Mesenchymal stem cell (in vitro differentiated cells and primary cell): Measurements from ENCODE around the gene HGS.

Experiments
- DNase-seq: peaks from one replicate; pipeline ENCODE4 v3.0.0-alpha.2; 2013
- H2AFZ ChIP-seq: one replicate; pipeline ENCODE4 v1.6.1; 2013; ENCODE audit warnings: low read depth, mild to moderate bottlenecking, control low read depth, inconsistent platforms, low read length, moderate library complexity
- H2AK5ac ChIP-seq: 2 replicates; pipeline ENCODE4 v1.6.1; 2013; ENCODE audit warnings: low read length, moderate library complexity, mild to moderate bottlenecking, inconsistent platforms; ENCODE audit not compliant: severe bottlenecking
- H2BK120ac ChIP-seq: one replicate; pipeline ENCODE4 v1.6.1; 2013; ENCODE audit warnings: low read depth, mild to moderate bottlenecking, inconsistent platforms, low read length, moderate library complexity
- H2BK12ac ChIP-seq, 2 experiments: one replicate each; pipeline ENCODE4 v1.6.1; 2013; ENCODE audit warnings: inconsistent platforms in 2 of 2, low read length in 2 of 2, mild to moderate bottlenecking in 2 of 2, moderate library complexity in 2 of 2, control low read depth in 1 of 2
- H2BK15ac ChIP-seq: one replicate; pipeline ENCODE4 v1.6.1; 2013; ENCODE audit warnings: mild to moderate bottlenecking, low read depth, inconsistent platforms; ENCODE audit not compliant: poor library complexity, severe bottlenecking
- H2BK5ac ChIP-seq: 2 replicates; pipeline ENCODE4 v1.6.1; 2013; ENCODE audit warnings: low read depth, mild to moderate bottlenecking, low read length, control low read depth, inconsistent platforms; ENCODE audit not compliant: poor library complexity, severe bottlenecking
- H3K14ac ChIP-seq, 2 experiments: one replicate each; pipeline ENCODE4 v1.6.1; 2013; ENCODE audit warnings: inconsistent platforms in 2 of 2, low read length in 2 of 2, control low read depth in 1 of 2, mild to moderate bottlenecking in 1 of 2, moderate library complexity in 1 of 2
- H3K18ac ChIP-seq, 2 experiments: one replicate each; pipeline ENCODE4 v1.6.1; 2013; ENCODE audit warnings: inconsistent platforms in 2 of 2, low read length in 2 of 2, control low read depth in 1 of 2, low read depth in 1 of 2, mild to moderate bottlenecking in 1 of 2
- H3K23ac ChIP-seq, 2 experiments: one replicate each; pipeline ENCODE4 v1.6.1; 2013; ENCODE audit warnings: inconsistent platforms in 2 of 2, low read length in 2 of 2, mild to moderate bottlenecking in 2 of 2, moderate library complexity in 2 of 2, control low read depth in 1 of 2
- H3K27ac ChIP-seq: 2 replicates; pipeline ENCODE4 v1.5.1; 2013; ENCODE audit warnings: mild to moderate bottlenecking, moderate library complexity, low read length, control low read depth, inconsistent platforms; ENCODE audit not compliant: poor library complexity, severe bottlenecking
- H3K27me3 ChIP-seq, 2 experiments: 2 replicates each; pipeline versions ENCODE4 v1.6.1 to v1.7.0; 2013; ENCODE audit warnings: low read length in 2 of 2, mild to moderate bottlenecking in 2 of 2, moderate library complexity in 2 of 2, control low read depth in 1 of 2, inconsistent platforms in 1 of 2; ENCODE audit not compliant: control insufficient read depth in 1 of 2, insufficient read depth in 1 of 2
- H3K36me3 ChIP-seq, 2 experiments: 2 replicates each; pipeline versions ENCODE4 v1.6.1 to v1.7.0; 2013; ENCODE audit warnings: low read length in 2 of 2, control low read depth in 1 of 2, inconsistent platforms in 1 of 2, low read depth in 1 of 2, mild to moderate bottlenecking in 1 of 2; ENCODE audit not compliant: insufficient read depth in 2 of 2, control insufficient read depth in 1 of 2
- H3K4ac ChIP-seq, 2 experiments: one replicate each; pipeline ENCODE4 v1.6.1; 2013; ENCODE audit warnings: inconsistent platforms in 2 of 2, low read length in 2 of 2, mild to moderate bottlenecking in 2 of 2, moderate library complexity in 2 of 2, control low read depth in 1 of 2, low read depth in 1 of 2
- H3K4me1 ChIP-seq: 2 replicates; pipeline ENCODE4 v1.6.1; 2013; ENCODE audit warnings: low read depth, low read length, control low read depth; ENCODE audit not compliant: control insufficient read depth, insufficient read depth
- H3K4me2 ChIP-seq: 2 replicates; pipeline ENCODE4 v1.6.1; 2013; ENCODE audit warnings: low read length, mild to moderate bottlenecking, inconsistent platforms; ENCODE audit not compliant: poor library complexity, severe bottlenecking
- H3K4me3 ChIP-seq, 2 experiments: 2 replicates each; pipeline versions ENCODE4 v1.5.1 to v1.7.0; 2013; ENCODE audit warnings: low read length in 2 of 2, mild to moderate bottlenecking in 2 of 2, control low read depth in 1 of 2, low read depth in 1 of 2; ENCODE audit not compliant: insufficient read depth in 1 of 2
- H3K79me1 ChIP-seq: replicated peaks from 2 replicates; pipeline ENCODE4 v1.6.1; 2013; ENCODE audit warnings: mild to moderate bottlenecking, control low read depth, low read length, inconsistent platforms; ENCODE audit not compliant: poor library complexity, severe bottlenecking
- H3K9ac ChIP-seq: 2 replicates; pipeline ENCODE4 v1.7.0; 2013; ENCODE audit warnings: mild to moderate bottlenecking, low read length, moderate library complexity
- H3K9me3 ChIP-seq: 2 replicates; pipeline ENCODE4 v1.7.0; 2013; ENCODE audit warnings: mild to moderate bottlenecking, low read length; ENCODE audit not compliant: control insufficient read depth
- H4K8ac ChIP-seq: one replicate; pipeline ENCODE4 v1.6.1; 2013; ENCODE audit warnings: inconsistent platforms, mild to moderate bottlenecking, low read length, moderate library complexity
- H4K91ac ChIP-seq: one replicate; pipeline ENCODE4 v1.6.1; 2013; ENCODE audit warnings: mild to moderate bottlenecking, low read length, inconsistent platforms
- WGBS: methylation state at CpG from one replicate; pipeline ENCODE4 v1.1.7; 2013; ENCODE audit warnings: mixed read lengths; 5-methylcytosine and 5-hydroxymethylcytosine counted together

The HGS gene

GRCh38 chr17:81717766-81718089 lies 33.9 kb downstream of the HGS start:
- Histone ChIP-seq H4K91ac (no peak overlapping the region), H3K14ac (no peak overlapping the region), H3K4ac (no peak overlapping the region)

GRCh38 chr17:81719410-81720266 lies 35.8 kb downstream of the HGS start:
- no peak overlapping the region for H3K23ac ChIP-seq
- no peak overlapping the region for H2BK12ac ChIP-seq
- H3K9ac ChIP-seq = no peak overlapping the region
- no peak overlapping the region for H2AK5ac ChIP-seq
- H2AFZ ChIP-seq = no peak overlapping the region
- H3K14ac ChIP-seq = no peak overlapping the region
- H3K4me1 ChIP-seq = peaks cover 10% of the 10 kb centered on the region
- H3K18ac ChIP-seq = no peak overlapping the region
- no peak overlapping the region for H2BK5ac ChIP-seq
- 93% methylated on average over 33 of the region's 33 CpGs for WGBS
- H3K4me2 ChIP-seq = no peak overlapping the region
- peaks cover 0 to 54% of the 10 kb centered on the region in 2 experiments for H3K36me3 ChIP-seq
- no peak overlapping the region for H3K4ac ChIP-seq
- H3K9me3 ChIP-seq = no peaks in the 10 kb centered on the region
- no peak overlapping the region for H3K4me3 ChIP-seq
- no peak for DNase-seq
- no peak overlapping the region for H4K8ac ChIP-seq
- no peak overlapping the region for H2BK120ac ChIP-seq
- H4K91ac ChIP-seq = no peak overlapping the region
- H2BK15ac ChIP-seq = no peak overlapping the region
- H3K79me1 ChIP-seq = peaks cover 4% of the 10 kb centered on the region
- no peaks in the 10 kb centered on the region for H3K27me3 ChIP-seq
- H3K27ac ChIP-seq = no peak overlapping the region

More at GRCh38 chr17:81717766-81718089, 33.9 kb downstream of the HGS start:
- H3K4me2 ChIP-seq = no peak overlapping the region
- H2BK120ac ChIP-seq = no peak overlapping the region
- no peak overlapping the region for H2BK12ac ChIP-seq
- peaks cover 0 to 56% of the 10 kb centered on the region in 2 experiments for H3K36me3 ChIP-seq
- H3K27ac ChIP-seq = no peak overlapping the region
- no peak overlapping the region for H3K4me3 ChIP-seq
- H2AK5ac ChIP-seq = no peak overlapping the region
- H3K79me1 ChIP-seq = peaks cover 12% of the 10 kb centered on the region
- no peak overlapping the region for H3K9ac ChIP-seq
- peaks cover 21% of the 10 kb centered on the region for H3K4me1 ChIP-seq
- no peaks in the 10 kb centered on the region for H3K27me3 ChIP-seq
- no peak overlapping the region for H4K8ac ChIP-seq
- 94% methylated on average over 9 of the region's 9 CpGs for WGBS
- no peak for DNase-seq
- H2BK15ac ChIP-seq = no peak overlapping the region
- H2AFZ ChIP-seq = no peak overlapping the region
- no peak overlapping the region for H3K18ac ChIP-seq
- H2BK5ac ChIP-seq = no peak overlapping the region
- no peak overlapping the region for H3K23ac ChIP-seq
- no peaks in the 10 kb centered on the region for H3K9me3 ChIP-seq

- Histone ChIP-seq H2BK15ac (no peak overlapping the region), H3K4me1 (peaks cover 8% of the 10 kb centered on the region), H3K79me1 (peaks cover 2% of the 10 kb centered on the region), H2AK5ac (no peak overlapping the region), H4K8ac (no peak overlapping the region), H3K9ac (no peak overlapping the region), H3K14ac (no peak overlapping the region), H2BK5ac (no peak overlapping the region), H3K4ac (no peak overlapping the region), H3K27me3 (no peaks in the 10 kb centered on the region), H4K91ac (no peak overlapping the region), H3K9me3 (no peaks in the 10 kb centered on the region), H3K18ac (no peak overlapping the region), H2AFZ (no peak overlapping the region), H2BK12ac (no peak overlapping the region), H3K4me3 (no peak overlapping the region), H3K23ac (no peak overlapping the region), H3K36me3 (peaks cover 0 to 46% of the 10 kb centered on the region in 2 experiments), H3K27ac (no peak overlapping the region), H3K4me2 (no peak overlapping the region), H2BK120ac (no peak overlapping the region)
- no peak for DNase-seq
- 92% methylated on average over 33 of the region's 33 CpGs for WGBS
Measured at GRCh38 chr17:81720267-81721071, 36.7 kb downstream of the HGS start.
